Stimulated activated CD8-positive, alpha-beta memory T cell treated with anti-CD3 and anti-CD28 coated beads, Interleukin-2, amount 100 ng/mL, for 1 hour (primary cell): ENCODE results near the gene DIAPH3.
"Not testable (repeated sequence)": the region's sequence is repeated elsewhere in the genome, so short reads cannot be mapped to it uniquely, and the experiment has no call there.

Source experiments
- DNase-seq, 2 donors: peaks; one replicate each; pipeline ENCODE4 v3.0.0-alpha.2; 2020; ENCODE audit warnings: low read depth in 2 of 2

DIAPH3 gene

DNA sequence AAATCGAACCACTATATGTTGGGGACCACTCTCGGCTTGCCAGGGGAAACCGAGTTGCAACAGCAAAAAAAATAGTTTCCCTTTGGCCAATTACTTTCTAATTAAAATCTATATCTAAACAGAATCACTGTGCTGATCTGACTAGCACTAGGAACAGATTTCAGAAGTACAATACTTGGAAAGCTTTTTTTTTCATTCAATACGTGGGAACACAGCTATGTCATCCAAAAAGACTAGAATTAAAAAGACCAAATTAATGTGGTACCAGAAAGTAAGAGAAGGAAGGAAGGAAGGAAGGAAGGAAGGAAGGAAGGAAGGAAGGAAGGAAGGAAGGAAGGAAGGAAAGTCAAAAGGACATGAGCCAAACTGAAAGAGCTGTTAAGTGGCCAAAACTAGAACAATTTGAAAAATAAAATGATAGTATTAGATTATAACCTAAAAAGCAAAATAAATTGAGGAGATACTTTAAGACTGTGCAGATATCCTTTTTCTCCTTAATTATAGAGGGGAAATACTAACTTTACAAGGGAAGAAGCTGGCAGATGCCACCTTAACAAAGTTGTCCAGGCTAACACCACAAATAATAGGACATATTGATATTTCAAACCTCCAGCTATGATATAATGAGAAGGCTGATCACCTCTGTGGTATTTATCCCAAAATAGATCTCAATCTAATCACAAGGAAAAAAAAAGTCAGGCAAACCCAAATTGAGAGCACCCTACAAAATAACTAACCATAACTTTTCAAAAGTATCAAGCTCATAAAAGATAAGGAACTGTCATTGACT is 63.9 kb downstream of the DIAPH3 start:
- DNase-seq, result no peak

GRCh38 chr13:60095300-60095699 is 68.4 kb downstream of the DIAPH3 start:
- no peak for DNase-seq

DNA sequence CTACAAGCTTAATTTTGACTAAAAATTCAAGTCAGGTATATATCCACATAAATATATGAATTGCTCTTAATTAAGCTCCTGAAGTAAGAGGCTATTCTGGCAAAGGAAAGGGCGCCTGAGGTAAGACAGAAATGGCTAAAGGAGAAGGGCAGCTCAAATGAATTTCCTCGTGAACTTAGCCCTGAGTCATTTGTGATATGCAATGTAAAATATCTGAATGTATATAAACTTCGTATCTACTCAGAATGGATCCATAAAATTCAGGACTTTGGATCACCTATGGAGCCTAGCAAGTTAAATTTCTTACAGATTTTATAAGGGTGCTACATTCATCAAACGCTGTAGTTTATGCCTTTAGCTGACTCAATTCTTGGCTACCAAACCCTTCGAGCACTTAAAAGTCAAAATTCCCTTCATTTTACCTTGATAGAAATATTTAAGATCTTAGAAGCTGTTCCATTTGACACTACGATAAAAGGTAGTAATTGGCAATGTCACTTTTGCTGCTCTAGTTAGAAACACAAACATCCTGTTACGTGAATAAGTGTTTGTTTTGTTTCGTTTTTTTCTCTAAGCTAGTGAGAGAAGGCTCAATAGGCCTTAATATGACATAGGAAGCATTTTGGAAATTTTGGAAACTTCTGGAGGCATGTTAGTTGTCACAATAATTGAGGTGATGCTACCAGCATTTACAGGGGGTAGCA is 69.2 kb downstream of the DIAPH3 start:
- DNase-seq, result no peak

DNA sequence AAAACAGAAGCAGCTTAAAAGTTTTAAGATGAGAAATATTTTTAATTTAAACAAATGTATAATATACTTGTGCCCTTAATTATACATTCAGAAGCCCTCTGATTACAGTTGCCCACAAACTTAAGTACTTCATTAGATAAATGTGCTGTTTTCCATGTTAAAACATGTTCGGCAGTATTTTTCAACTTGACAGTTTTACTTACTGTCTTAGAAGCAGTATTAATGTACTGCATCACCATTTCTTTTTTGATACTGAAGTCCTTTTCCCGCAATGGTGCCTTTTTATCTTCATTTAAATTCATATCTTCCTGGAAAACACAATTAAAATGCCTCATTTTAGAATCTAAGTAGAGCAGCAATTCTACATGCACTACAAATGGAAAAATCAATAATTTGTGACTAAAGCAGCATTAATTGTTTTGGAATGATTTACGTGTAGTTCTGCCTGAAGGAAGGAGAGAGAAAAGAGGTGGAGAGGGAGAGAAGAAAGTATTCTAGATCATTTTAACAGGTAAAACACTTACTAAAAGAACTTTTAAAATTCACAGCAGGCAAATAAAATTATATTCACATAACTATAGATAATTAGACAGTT is 70.2 kb downstream of the DIAPH3 start:
- no peak for DNase-seq

DNA sequence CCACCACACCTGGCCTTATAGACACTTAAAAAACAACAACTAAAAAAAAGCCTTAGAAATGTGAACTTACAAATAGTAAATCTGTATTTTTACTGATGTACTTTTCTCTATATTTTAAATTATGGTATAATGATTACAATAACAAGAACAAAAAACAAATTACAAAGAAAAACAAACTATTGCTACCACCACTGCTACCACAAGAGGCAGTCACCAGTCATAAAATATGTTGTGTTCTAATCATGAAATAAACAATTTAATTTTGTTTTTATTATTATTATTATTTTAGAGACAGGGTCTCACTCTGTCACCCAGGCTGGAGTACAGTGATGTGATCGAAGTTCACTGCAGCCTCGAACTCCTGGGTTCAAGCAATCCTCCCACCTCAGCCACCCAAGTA is 72.2 kb downstream of the DIAPH3 start:
- no peak for DNase-seq

- DNase-seq, result no peak
Measured at GRCh38 chr13:60090574-60090973, 73.2 kb downstream of the DIAPH3 start.

GRCh38 chr13:60083780-60084179 is 79.9 kb downstream of the DIAPH3 start:
- not testable (repeated sequence) for DNase-seq

- DNase-seq, result no peak
Measured at GRCh38 chr13:60080850-60081249, 82.9 kb downstream of the DIAPH3 start.

DNA sequence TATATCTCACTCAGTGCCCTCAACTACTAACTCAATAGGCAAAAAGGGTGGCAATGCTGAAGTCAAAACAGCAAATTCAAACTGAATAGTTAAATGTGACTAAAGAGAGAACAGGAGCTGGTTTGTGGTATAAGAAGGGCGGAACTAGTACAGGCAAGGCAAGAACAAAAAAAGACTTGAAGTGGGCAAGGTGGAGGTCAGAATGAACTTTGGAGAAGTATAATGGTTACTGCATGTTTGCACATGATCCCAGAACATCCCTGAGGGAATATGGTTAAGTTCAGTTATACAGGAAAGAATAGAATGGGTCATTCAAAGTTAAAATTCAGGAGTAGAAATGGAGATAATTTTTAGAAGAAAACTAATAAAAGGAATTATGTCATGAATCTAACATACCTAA is 85.5 kb downstream of the DIAPH3 start:
- DNase-seq, result no peak

DNA sequence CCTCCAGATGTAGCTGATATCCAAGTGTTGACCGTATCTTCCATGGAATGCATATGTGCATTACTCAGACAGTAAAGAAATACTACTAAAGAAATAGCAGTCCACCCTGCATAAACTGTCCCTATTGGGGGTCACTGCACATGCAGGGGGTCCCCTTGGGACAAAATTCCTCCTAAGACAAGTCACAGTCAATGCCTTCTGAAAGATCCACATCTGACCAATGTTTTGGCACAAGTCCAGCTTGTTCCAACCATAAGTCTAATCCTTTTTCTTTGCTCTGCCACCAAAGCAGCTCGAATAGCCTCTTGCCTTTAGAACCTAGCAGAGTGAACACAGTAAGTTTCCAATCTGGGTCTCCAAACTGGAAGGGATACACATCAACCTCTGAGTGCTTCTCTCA is 87.9 kb downstream of the DIAPH3 start:
- DNase-seq, result no peak

DNA sequence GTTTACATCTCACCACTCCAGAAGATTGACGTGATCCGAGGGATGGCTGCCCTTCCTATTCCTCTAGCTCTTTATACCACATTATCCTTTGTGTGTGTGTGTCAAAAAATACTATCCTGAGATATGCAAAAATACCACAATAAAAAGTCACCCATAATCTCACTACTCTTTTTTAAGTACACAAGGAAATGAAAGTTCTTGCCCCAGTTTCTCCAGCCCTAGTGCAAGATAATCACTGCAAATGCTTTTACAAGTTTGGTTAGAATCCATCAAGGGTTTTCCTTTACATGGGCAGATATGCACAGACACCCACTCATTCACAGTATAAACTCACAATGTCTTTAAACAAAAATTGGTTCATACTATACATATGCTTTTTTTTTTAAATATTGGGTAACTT is 89.3 kb downstream of the DIAPH3 start:
- no peak for DNase-seq

DNA sequence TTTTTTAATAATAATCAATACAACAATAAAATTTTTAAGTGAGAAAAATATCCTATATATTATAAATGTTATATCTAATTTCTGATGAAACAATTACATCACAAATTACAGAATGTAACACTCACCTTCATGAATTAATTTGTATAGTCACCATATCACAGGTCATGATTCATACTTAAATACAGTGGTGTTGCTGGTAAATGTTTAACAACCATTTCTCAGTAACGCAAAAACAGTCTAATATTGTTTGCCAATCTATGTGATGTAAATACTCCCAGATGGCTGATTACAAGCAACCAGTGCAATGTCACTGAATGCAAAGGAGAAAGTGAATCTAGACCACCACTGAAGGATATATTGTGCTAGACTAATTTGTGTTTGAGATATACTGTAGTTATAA is 97.5 kb downstream of the DIAPH3 start:
- DNase-seq, result no peak

DNA sequence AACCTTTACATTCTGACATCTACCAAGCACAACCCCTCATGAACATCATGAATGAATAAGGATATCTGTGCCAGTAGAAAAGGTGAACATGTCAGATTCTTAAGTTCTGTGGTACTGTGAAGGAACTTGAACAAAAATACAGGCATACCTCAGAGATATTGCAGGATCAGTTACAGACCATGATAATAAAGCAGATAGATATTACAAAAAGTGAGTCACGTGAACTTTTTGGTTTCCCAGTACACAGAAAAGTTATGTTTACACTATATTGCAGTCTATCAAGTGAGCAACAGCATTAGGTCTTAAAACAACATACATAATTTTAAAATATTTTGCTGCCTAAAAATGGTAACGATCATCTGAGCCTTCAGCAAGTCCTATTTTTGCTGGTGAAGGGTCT is 101.2 kb downstream of the DIAPH3 start:
- DNase-seq, result no peak

- DNase-seq, result no peak
Measured at GRCh38 chr13:60061737-60062136, 102.0 kb downstream of the DIAPH3 start.

- no peak for DNase-seq
Measured at GRCh38 chr13:60051754-60052285, 111.9 kb downstream of the DIAPH3 start.

GRCh38 chr13:60048353-60048752 is 115.4 kb downstream of the DIAPH3 start:
- DNase-seq, result not testable (repeated sequence)

GRCh38 chr13:60047918-60048317 is 115.8 kb downstream of the DIAPH3 start:
- DNase-seq, result no peak

- DNase-seq, result no peak
Measured at GRCh38 chr13:60044321-60044720, 119.4 kb downstream of the DIAPH3 start.

GRCh38 chr13:60043262-60043661 is 120.5 kb downstream of the DIAPH3 start:
- DNase-seq, result no peak

DNA sequence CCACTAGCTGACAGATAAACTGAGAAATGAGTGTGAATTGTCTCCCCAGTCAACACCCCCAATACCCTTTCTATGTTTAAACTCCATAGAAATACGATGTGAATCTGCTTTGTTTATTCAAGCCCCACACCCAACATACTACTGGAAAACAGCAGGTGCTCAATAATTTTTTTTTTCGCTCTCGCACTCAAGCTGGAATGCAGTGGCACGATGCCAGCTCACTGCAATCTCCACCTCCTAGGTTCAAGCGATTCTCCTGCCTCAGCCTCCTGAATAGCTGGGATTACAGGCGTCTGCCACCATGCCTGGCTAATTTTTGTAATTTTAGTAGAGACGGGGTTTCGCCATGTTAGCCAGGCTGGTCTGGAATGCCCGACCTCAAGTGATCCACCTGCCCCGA is 123.1 kb downstream of the DIAPH3 start:
- not testable (repeated sequence) for DNase-seq

DNA sequence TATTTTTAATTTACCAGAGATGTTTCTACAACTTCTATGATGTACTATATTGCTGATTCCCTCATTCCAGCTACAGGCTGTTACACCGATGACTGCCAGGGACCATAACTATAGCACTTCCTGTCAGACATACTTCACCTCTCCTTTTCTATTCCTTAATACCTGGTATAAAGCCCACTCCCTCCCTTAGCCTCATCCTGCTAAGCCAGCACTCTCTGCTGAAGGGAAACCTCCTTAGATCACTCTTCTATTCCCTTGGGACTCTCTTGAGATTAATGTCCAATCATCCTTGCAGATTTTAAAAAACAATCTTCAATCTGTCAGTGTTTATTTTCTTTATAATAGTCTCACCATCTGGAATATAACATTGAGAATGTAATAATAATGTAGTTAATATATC is 127.9 kb downstream of the DIAPH3 start:
- no peak for DNase-seq

GRCh38 chr13:60032851-60033250 is 130.9 kb downstream of the DIAPH3 start:
- DNase-seq, result no peak

DNA sequence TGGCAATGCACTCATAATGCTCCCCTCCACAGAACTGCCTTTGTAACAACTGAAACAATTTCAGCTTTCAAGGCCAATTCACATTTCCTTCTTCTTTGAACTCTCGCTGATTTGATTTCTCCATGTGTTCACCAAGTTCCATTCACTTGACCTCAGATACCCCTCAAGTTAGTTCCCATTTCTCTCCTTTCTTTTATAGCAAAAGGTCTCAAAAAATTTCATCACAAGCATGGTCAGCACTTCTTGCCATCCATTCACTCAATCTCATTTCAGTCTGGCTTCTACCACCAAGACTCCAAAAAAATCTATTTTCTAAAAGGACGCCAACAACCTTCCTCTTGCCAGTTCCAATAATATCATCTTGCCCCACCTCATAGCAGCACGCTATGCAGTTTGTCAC is 135.7 kb downstream of the DIAPH3 start:
- DNase-seq, result no peak
